GM18873 (cell line): Measurements from ENCODE around the gene NME4.
A peak's percentile ranks its signal among the peaks of the same experiment; 100 is the strongest.

Experiments used
- ATAC-seq: cut with Tn5 transposase; IDR thresholded peaks from one replicate; pipeline ENCODE4 v1.9.1; 2021; ENCODE audit warnings: mild to moderate bottlenecking, moderate library complexity, moderate number of reproducible peaks; ENCODE audit not compliant: unreplicated experiment, low FRiP score

NME4 gene

GRCh38 chr16:363110-363765 is 33.8 kb upstream of the NME4 start:
- no peak for ATAC-seq

DNA sequence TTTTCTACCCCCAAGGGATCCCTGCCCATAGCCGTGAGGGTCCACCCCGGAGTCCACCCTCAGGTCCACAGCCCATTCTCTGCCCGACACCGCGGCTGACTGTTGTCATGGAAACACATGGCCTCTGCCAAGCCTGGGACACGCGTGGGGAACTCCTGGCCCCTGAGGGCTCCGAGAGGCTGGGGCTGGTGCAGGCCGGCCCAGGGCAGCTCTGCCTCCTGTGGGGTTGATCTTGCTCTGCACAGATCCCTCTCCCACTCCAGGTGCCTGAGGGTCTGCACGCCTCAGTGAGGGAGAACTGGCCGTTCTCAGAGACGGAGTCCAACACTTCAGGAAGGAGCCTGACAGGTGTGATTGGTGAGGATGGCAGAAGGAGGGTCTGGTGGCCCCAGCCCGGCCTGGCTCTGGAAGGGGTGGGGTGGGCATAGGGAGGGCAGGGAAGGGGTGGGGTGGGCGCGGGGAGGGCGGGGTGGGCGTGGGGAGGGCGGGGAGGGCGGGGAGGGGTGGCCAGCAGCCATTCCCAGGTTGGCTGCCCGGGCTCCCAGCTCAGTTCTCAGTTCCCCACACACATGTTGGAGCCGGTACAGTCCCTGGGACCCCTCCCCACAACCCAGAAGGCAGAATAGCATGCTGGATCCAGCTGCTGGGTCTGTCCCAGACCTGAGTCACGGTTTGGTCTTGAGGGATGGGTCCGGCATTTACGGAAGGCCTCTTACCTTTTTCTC is 33.1 kb upstream of the NME4 start:
- ATAC-seq, result no peak

GRCh38 chr16:364595-365491 is 32.2 kb upstream of the NME4 start:
- ATAC-seq, result no peak

DNA sequence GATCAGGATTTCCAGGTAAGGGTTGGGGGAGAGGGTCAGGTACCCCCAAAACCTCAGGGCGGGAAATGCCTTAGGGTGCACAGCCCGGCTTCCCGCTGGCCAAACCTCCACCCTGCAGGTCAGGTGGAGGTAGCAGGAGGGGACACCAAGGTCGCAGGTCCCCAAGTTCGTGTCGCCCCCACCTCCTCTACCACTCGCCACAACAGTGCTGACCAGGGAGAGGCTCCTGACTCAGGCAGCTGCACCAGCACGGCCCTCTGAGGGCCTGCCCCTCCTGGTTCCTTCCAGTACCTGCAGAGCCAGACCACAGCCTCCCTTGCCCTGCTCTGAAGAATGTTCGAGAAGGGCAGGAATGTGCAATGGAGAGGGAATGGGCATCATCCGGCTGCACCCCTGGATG is 30.5 kb upstream of the NME4 start:
- ATAC-seq, result no peak

DNA sequence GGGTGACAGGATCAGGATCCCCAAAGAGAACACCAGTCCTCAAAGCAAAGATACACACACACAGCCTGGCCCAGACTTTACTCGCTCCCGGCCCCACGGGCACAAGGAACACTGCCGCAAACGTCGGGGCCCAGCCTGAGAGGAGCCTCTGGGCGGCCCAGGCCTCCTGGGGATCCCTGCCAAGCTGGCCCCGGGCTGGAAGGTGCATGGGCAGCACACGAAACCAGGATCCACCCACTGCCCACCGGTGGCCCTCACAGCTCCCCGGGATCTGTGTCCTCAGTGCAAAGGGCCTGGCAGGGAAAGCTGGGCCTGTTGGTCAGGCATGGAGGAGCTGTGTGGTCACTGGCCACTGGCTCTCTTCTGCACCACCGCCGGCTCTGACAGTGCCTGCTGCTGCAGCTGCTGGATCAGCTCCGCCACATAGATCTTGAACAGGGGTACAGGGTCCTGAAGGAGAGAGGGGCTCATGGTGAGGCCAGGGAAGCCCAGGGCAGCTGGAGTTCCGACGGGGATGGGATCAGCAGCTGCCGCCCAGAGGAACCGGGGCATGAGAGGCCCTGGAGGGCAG is 29.6 kb upstream of the NME4 start:
- no peak for ATAC-seq

GRCh38 chr16:368388-369158 is 28.4 kb upstream of the NME4 start:
- ATAC-seq, result no peak

DNA sequence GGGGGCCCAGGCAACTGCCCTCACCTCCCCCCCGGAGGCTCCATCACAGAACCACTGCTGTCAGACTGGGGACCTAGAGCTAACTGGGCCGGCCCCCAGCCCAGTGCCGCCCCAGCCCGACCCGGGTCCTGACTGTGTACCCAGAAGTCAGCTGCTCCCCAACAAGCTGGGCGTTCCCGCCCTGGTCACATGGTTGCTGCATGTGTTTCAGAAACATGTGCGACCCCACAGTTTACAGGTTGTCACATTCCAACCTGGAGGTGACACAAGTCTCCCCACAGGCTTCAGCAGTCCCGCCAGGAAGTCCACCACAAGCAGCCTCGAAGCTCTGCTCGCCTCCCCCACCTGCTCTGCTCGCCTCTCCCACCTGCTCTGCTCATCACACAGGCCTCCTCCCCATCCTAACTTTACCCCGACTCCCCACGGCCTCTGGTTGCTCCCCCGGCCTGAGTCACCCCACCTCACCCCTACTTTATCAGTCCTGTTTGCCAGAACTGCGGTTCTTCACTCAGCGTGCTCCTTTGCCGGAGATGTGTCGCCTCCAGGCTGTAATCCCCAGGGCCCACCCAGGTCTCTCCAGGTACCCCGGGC is 27.6 kb upstream of the NME4 start:
- no peak for ATAC-seq

- no peak for ATAC-seq
Observed at GRCh38 chr16:369866-370436, 27.0 kb upstream of the NME4 start.

DNA sequence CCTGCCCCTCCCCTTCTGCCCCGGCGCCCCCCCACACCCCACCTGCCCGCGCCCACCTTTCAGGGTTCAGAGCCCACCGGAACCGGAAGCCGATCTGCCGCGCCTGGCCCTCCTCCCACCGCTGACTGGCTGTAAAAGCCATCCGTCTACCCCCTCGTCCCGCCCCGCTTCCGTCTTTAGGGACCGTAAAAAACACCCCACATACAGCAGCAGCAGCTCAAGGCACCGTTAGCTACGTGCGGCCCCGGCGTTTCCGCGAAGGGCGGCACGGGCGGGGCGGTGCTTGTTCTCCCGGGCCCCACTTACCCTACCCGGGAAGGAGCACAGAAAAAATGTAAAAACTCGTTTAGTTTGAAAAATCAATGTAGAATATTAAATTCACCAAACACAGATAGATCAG is 26.6 kb upstream of the NME4 start, which contains the start of gene MRPL28:
Gene MRPL28, minus strand, starts transcription at position 96 of the 400 bp plus-strand sequence. CDS start 320 bp downstream, outside the sequence.
- peak; percentile 57 for ATAC-seq

DNA sequence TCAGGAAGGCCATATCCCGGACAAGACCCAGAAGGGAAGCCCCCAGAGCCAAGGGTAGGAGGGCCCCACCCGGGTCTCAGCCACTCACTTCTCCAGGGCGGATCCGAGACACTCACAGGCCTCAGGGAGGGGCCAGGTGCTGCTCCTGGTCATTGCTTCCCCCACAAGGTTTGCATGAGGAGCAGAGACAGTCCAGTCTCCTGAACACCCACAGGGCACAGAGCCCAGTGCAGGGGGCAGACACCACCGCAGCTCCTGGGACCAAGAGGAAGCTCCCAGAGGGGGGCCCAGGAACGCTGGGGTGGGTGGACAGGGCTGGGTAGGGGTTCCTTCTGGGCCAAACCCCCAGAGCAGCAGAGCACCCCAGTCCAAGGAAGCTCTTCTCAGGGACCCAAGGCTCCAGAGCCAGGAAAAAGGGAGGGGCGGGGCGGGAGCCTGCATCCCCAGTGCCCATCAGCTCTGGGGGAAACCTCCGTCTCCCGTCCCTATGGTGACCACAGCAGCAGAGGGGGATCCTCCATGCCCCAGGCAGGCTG is 26.0 kb upstream of the NME4 start:
- no peak for ATAC-seq

DNA sequence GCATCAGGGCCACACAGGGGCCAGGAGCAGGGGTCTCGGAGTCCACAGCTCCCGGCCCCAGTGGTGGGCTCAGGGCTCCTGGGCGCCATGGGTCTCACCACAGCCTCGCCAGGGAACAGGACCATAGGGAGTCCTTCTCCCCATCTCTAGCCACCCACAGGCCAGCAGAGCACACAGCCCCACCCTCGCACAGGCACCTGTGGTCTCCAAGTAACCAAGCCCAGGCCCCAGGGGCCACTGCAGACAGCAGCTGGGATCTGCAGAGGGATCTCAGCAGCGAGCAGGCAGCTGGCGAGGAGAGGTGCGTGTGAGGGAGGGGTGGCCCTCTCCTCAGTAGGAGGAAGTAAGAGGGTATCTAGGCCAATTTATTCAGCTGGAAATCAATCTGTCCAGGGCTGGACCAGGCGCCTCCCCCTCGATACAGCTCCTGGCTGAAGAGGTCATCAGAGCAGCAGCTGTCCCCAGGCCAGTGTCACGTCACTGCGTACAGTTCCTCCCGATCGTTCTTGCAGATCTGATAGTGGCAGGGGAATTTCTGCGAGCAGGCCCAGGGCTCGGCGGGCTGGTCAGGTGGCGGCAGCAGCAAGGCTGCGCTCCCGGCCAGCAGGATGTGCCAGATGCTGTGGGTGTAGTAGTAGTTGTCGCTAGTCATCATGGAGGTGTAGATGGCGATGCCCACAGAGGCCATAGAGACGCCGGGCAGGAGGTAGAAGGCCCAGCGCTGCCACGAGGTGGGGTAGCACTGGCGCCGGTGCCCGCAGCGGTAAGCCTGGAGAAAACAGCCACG is 25.3 kb upstream of the NME4 start:
- no peak for ATAC-seq

DNA sequence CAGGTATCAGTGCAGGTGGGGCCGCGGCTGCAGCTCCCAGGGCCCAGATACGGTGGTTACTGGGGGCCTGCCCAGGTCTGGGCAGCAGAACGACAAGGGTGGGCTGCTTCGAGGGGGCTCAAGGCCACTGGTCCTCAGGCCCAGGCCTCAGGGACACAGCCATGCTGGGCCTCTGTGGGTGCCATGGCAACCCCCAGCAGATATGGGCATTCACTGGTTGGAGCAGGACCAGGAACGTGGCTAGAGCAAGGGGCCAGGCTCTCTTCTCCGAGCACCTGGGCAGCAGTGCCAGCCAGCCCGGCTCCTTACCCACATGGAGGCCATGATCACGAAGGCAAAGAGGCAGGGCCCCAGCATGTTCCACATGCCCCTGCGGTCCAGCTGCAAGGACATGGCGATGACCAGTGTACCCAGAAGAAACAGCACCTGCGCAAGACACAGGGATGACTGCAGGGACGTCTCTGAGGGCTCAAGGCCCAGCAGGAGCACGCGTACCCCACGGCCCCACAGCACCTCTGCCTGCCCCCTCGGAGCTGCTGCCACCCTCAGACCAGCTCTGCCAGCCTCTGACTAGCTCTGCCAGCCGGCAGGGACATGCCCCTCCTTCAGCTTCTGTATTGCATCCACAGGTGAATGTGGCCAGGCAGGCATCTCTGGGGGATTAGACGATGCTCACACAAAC is 24.6 kb upstream of the NME4 start:
- ATAC-seq, result no peak

DNA sequence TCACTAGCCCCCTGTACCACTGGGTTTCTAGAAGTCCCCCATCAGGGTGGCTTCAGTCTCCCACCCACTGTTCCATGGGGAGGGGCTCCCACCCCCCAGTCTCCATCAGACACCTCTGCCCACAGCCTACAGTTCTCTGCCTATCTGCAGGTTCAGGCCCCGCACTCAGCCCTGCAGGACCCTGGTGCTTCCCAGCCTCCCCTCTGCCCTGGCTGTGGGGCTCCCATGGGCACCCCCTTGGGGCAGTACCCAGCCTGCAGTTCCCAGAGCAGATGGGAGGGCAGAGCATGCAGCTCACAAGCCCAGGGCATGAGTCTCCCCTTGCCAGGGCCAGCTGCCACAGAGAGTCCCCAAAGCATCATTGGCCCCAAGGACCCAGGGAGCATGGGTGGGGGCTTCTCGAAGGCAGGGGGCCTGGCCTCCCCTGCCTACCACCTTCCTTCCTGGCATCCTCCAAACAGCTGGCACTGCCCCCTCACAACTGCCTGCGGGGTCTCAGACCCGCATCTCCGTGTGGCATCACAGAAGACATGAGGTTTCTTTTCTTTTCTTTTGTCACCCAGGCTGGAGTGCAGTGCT is 23.9 kb upstream of the NME4 start:
- no peak for ATAC-seq

GRCh38 chr16:373848-374615 is 23.0 kb upstream of the NME4 start:
- ATAC-seq, result no peak

DNA sequence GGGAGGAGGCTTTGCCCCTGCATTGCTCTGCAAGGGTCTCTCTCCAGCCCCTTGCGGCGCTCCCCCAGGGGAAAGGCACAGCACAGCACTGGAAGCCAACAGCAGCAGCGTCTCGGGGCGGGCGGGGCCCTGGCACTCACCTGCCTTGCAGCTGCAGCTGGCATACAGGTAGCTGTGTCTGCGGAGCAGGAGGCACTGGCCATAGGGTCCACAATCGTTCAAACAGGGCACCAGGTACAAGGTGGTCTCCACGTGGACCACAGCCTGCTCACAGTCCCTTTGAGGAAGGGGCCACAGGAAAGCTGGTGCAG is 22.4 kb upstream of the NME4 start:
- no peak for ATAC-seq

- no peak for ATAC-seq
Observed at GRCh38 chr16:375212-375611, 21.8 kb upstream of the NME4 start.
